RWPE1 (cell line): Measurements from ENCODE around the gene OR52I2.

Experiments
- CTCF ChIA-PET: fragments of 350-600 bp; sonication (Branson Sonifier 250); formaldehyde crosslinking; extraction: SDS; loops from one replicate; lab custom pipeline; 2021; lab: Yijun Ruan, JAX
- POLR2A ChIA-PET: fragments of 400-600 bp; formaldehyde crosslinking; extraction: SDS; loops from one replicate; lab custom pipeline; 2020; ENCODE audit warnings: antibody characterized with exemption; ENCODE audit not compliant: low non-redundant PET; lab: Yijun Ruan, JAX
- DNase-seq: peaks from one replicate; pipeline ENCODE4 v3.0.0; 2012; ENCODE audit warnings: low spot score
- H3K27ac ChIP-seq: fragments of 450-650 bp; 2 replicates; pipeline ENCODE4 v1.5.1; 2017
- TF ChIP-seq, protein P1 (sequence below): fragments of 450-650 bp; conservative IDR thresholded peaks from 2 replicates; pipeline ENCODE4 v1.5.1; 2017; ENCODE audit warnings: low read depth, mild to moderate bottlenecking

Gene OR52I2

GRCh38 chr11:4637662-4638047 lies 56.1 kb downstream of the OR52I2 start:
- TF ChIP-seq, protein P1, sequence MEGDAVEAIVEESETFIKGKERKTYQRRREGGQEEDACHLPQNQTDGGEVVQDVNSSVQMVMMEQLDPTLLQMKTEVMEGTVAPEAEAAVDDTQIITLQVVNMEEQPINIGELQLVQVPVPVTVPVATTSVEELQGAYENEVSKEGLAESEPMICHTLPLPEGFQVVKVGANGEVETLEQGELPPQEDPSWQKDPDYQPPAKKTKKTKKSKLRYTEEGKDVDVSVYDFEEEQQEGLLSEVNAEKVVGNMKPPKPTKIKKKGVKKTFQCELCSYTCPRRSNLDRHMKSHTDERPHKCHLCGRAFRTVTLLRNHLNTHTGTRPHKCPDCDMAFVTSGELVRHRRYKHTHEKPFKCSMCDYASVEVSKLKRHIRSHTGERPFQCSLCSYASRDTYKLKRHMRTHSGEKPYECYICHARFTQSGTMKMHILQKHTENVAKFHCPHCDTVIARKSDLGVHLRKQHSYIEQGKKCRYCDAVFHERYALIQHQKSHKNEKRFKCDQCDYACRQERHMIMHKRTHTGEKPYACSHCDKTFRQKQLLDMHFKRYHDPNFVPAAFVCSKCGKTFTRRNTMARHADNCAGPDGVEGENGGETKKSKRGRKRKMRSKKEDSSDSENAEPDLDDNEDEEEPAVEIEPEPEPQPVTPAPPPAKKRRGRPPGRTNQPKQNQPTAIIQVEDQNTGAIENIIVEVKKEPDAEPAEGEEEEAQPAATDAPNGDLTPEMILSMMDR, result no peak
- H3K27ac ChIP-seq, result no peak overlapping the region
- no peak for DNase-seq
- ChIA-PET CTCF (interaction anchor here (0.7 to 2.3 kb wide), 6 partner anchors 12 to 451 kb away, joined by 3 to 11 read pairs (median 6); partner anchors contain the start of gene TRIM68), POLR2A (no interaction called here)

DNA sequence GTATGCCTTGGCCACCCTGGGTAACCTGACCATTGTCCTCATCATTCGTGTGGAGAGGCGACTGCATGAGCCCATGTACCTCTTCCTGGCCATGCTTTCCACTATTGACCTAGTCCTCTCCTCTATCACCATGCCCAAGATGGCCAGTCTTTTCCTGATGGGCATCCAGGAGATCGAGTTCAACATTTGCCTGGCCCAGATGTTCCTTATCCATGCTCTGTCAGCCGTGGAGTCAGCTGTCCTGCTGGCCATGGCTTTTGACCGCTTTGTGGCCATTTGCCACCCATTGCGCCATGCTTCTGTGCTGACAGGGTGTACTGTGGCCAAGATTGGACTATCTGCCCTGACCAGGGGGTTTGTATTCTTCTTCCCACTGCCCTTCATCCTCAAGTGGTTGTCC lies 58.4 kb downstream of the OR52I2 start:
- CTCF ChIA-PET, result no interaction called here
- DNase-seq, result no peak
- no peak overlapping the region for H3K27ac ChIP-seq
- TF ChIP-seq, protein P1, result no peak
- POLR2A ChIA-PET, result no interaction called here

- POLR2A ChIA-PET, result no interaction called here
Measured at GRCh38 chr11:4641501-4641900, 60.0 kb downstream of the OR52I2 start.

DNA sequence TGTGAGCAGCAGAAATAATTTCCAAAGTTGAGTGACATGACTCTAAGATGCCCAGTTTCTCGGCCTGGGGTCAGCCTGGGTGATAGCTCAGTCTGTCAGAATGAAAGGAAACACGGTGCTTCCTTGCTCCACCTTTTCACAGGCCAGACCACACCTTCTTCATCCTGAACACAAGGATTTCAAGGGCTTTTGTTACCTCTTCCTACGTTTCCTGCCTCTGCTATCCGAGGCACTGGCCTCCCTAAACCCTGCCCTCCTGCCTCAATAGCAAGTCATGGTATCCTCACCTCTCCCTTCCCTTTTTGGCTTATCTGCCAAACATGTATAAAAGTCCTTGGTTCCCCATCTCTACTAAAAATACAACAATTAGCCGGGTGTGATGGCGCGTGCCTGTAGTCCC lies 60.5 kb downstream of the OR52I2 start:
- CTCF ChIA-PET, result no interaction called here
- POLR2A ChIA-PET, result no interaction called here
- DNase-seq, result no peak
- TF ChIP-seq, protein P1, result no peak
- no peak overlapping the region for H3K27ac ChIP-seq

More at GRCh38 chr11:4641501-4641900, 60.0 kb downstream of the OR52I2 start:
- no peak for DNase-seq
- no peak overlapping the region for H3K27ac ChIP-seq
- TF ChIP-seq, protein P1, result no peak
- CTCF ChIA-PET, result no interaction called here
